Liver (tissue), 9 donors: Measurements from ENCODE around the gene TMEM63A. TPM values are rescaled to one million over a fixed set of nuclear protein-coding genes. Genes with fewer than 3 reads are reported as not detected.

Experiments
- DNase-seq: peaks from one replicate; pipeline ENCODE4 v3.0.0-alpha.2; 2017; ENCODE audit warnings: low spot score
- H3K27ac ChIP-seq, 2 donors: one replicate each; pipeline ENCODE4 v1.7.0; 2013; ENCODE audit warnings: inconsistent platforms in 2 of 2, low read length in 2 of 2, control low read depth in 1 of 2, low read depth in 1 of 2, mild to moderate bottlenecking in 1 of 2
- H3K27me3 ChIP-seq, 4 donors: one replicate each; pipeline versions ENCODE4 v1.6.1 to v1.7.0; 2013; ENCODE audit warnings: low read length in 3 of 4, inconsistent platforms in 1 of 4, mild to moderate bottlenecking in 1 of 4, moderate library complexity in 1 of 4; ENCODE audit not compliant: control insufficient read depth in 4 of 4, insufficient read depth in 4 of 4
- H3K36me3 ChIP-seq, 4 donors: one replicate each; pipeline versions ENCODE4 v1.6.1 to v1.7.0; 2013; ENCODE audit warnings: low read length in 3 of 4, mild to moderate bottlenecking in 3 of 4, low read depth in 1 of 4, moderate library complexity in 1 of 4; ENCODE audit not compliant: control insufficient read depth in 4 of 4, insufficient read depth in 3 of 4
- H3K4me1 ChIP-seq, 4 donors: one replicate each; pipeline versions ENCODE4 v1.6.1 to v1.7.0; 2013; ENCODE audit warnings: low read length in 3 of 4, mild to moderate bottlenecking in 3 of 4, moderate library complexity in 1 of 4; ENCODE audit not compliant: control insufficient read depth in 4 of 4, insufficient read depth in 4 of 4
- H3K4me3 ChIP-seq, 3 donors: one replicate each; pipeline versions ENCODE4 v1.6.1 to v1.7.0; 2013; ENCODE audit warnings: low read length in 3 of 3, control low read depth in 1 of 3, low read depth in 1 of 3, mild to moderate bottlenecking in 1 of 3
- H3K9ac ChIP-seq, 2 donors: one replicate each; pipeline ENCODE4 v1.7.0; 2013; ENCODE audit warnings: low read length in 2 of 2, mild to moderate bottlenecking in 2 of 2, moderate library complexity in 2 of 2, control low read depth in 1 of 2, low read depth in 1 of 2
- H3K9me3 ChIP-seq, 4 donors: one replicate each; pipeline versions ENCODE4 v1.6.1 to v1.7.0; 2013; ENCODE audit warnings: low read length in 3 of 4; ENCODE audit not compliant: control insufficient read depth in 4 of 4
- ATF3 ChIP-seq: IDR thresholded peaks from 2 replicates; pipeline ENCODE4 v1.6.1; 2016; ENCODE audit warnings: antibody characterized with exemption
- CTCF ChIP-seq: fragments of 150-350 bp; IDR thresholded peaks from 2 replicates; pipeline ENCODE4 v1.5.1; 2017; ENCODE audit warnings: improper control_type of control experiment, low read depth, low read length; ENCODE audit not compliant: missing input control
- EGR1 ChIP-seq, 2 donors: IDR thresholded peaks; 2 replicates each; pipeline ENCODE4 v1.6.1; 2016 to 2018; ENCODE audit warnings: antibody characterized with exemption in 2 of 2, low read depth in 2 of 2
- FOXA1 ChIP-seq: IDR thresholded peaks from 2 replicates; pipeline ENCODE4 v1.6.1; 2016; ENCODE audit warnings: antibody characterized with exemption
- FOXA2 ChIP-seq: IDR thresholded peaks from 2 replicates; pipeline ENCODE4 v1.6.1; 2016; ENCODE audit warnings: antibody characterized with exemption
- GABPA ChIP-seq, 2 donors: IDR thresholded peaks in 1 of 2; conservative IDR thresholded peaks in 1 of 2; 2 replicates each; pipeline ENCODE4 v1.6.1; 2016; ENCODE audit warnings: antibody characterized with exemption in 2 of 2, mild to moderate bottlenecking in 1 of 2, moderate library complexity in 1 of 2
- HNF4A ChIP-seq, 2 donors: conservative IDR thresholded peaks; 2 replicates each; pipeline ENCODE4 v1.6.1; 2016; ENCODE audit warnings: antibody characterized with exemption in 2 of 2, mild to moderate bottlenecking in 2 of 2
- HNF4G ChIP-seq: IDR thresholded peaks from 2 replicates; pipeline ENCODE4 v1.6.1; 2016; ENCODE audit warnings: antibody characterized with exemption
- JUND ChIP-seq, 2 donors: IDR thresholded peaks; 2 replicates each; pipeline ENCODE4 v1.6.1; 2016; ENCODE audit warnings: antibody characterized with exemption in 2 of 2
- MAX ChIP-seq: IDR thresholded peaks from 2 replicates; pipeline ENCODE4 v1.6.1; 2016; ENCODE audit warnings: antibody characterized with exemption
- RAD21 ChIP-seq, 2 donors: IDR thresholded peaks; 2 replicates each; pipeline ENCODE4 v1.6.1; 2016; ENCODE audit warnings: antibody characterized with exemption in 2 of 2, mild to moderate bottlenecking in 2 of 2
- REST ChIP-seq: IDR thresholded peaks from 2 replicates; pipeline ENCODE4 v1.6.1; 2016; ENCODE audit warnings: antibody characterized with exemption, mild to moderate bottlenecking
- RXRA ChIP-seq, 2 donors: IDR thresholded peaks; 2 replicates each; pipeline ENCODE4 v1.6.1; 2017 to 2018; ENCODE audit warnings: antibody characterized with exemption in 2 of 2, mild to moderate bottlenecking in 1 of 2
- SP1 ChIP-seq: IDR thresholded peaks from 2 replicates; pipeline ENCODE4 v1.6.1; 2018; ENCODE audit warnings: antibody characterized with exemption, mild to moderate bottlenecking
- TAF1 ChIP-seq: conservative IDR thresholded peaks from 2 replicates; pipeline ENCODE4 v1.6.1; 2016; ENCODE audit warnings: antibody characterized with exemption, mild to moderate bottlenecking
- ZBTB33 ChIP-seq: IDR thresholded peaks from 2 replicates; pipeline ENCODE4 v1.6.1; 2016; ENCODE audit warnings: antibody characterized with exemption
- WGBS: extraction: QIAGEN DNeasy Blood & Tissue Kit; methylation state at CpG from one replicate; pipeline ENCODE4 v1.1.7; 2013; 5-methylcytosine and 5-hydroxymethylcytosine counted together
- polyA plus RNA-seq, 2 donors: library from polyadenylated mRNA; stranded (reverse) in 1 of 2; unstranded in 1 of 2; fragments of 200-250 nt in 1 of 2; fragments of >200 nt in 1 of 2; fragmentation: Nextera tagmentation in 1 of 2; extraction: Ambion mirVana in 1 of 2; gene quantifications; one replicate each; pipeline versions ENCODE4 v1.2.1 to v1.2.3, GENCODE V29; 2013 to 2015
- total RNA-seq, 2 donors: library from RNA; depleted of rRNA; stranded (reverse); fragments of >200 nt; gene quantifications; one replicate each; pipeline ENCODE4 v1.2.3, GENCODE V29; 2014
- donor health status: healthy.
- donor health status: healthy.
- donor health status: healthy.
- donor health status: healthy.
- donor health status: healthy.

The TMEM63A gene
- total and polyA plus RNA-seq, 4 donors: 9.6 to 54.0 (median 11.6) TPM

GRCh38 chr1:225917536-225917935, 35.4 kb upstream of the TMEM63A start:
- H3K27ac ChIP-seq: no peak overlapping the region
- WGBS: 96% methylated on average over 5 of the region's 5 CpGs
- no peak overlapping the region for H3K4me3 ChIP-seq
- H3K36me3 ChIP-seq: peaks cover 0 to 28% (median 12%) of the 10 kb centered on the region in 4 donors
- TF ChIP-seq ATF3: no peak
- no peak for TF ChIP-seq TAF1
- TF ChIP-seq FOXA2: no peak
- no peak for TF ChIP-seq GABPA (IDR thresholded peaks at IDR 0.05 in 1 of 2, conservative IDR thresholded peaks at IDR 0.05 in 1 of 2)
- no peak for TF ChIP-seq HNF4G
- no peak for TF ChIP-seq EGR1 (IDR thresholded peaks at IDR 0.05; ENCODE audit: low read depth in 2 of 2)
- no peak for TF ChIP-seq MAX
- no peak for TF ChIP-seq HNF4A (conservative IDR thresholded peaks at IDR 0.05)
- TF ChIP-seq REST: no peak
- no peak for TF ChIP-seq RAD21 (IDR thresholded peaks at IDR 0.05)
- no peak for TF ChIP-seq RXRA (IDR thresholded peaks at IDR 0.05)
- TF ChIP-seq CTCF: no peak
- no peak for TF ChIP-seq SP1
- no peak for TF ChIP-seq ZBTB33
- TF ChIP-seq FOXA1: no peak
- DNase-seq: no peak
- no peaks in the 10 kb centered on the region for H3K9me3 ChIP-seq
- no peak overlapping the region for H3K9ac ChIP-seq
- no peaks in the 10 kb centered on the region for H3K27me3 ChIP-seq
- peaks cover 0 to 4% (median under 1%) of the 10 kb centered on the region in 4 donors for H3K4me1 ChIP-seq

GRCh38 chr1:225917101-225917500, 34.9 kb upstream of the TMEM63A start:
- H3K27ac ChIP-seq: no peak overlapping the region
- no peaks in the 10 kb centered on the region for H3K9me3 ChIP-seq
- H3K36me3 ChIP-seq: peaks cover 0 to 26% (median 12%) of the 10 kb centered on the region in 4 donors
- no peak for DNase-seq
- H3K4me1 ChIP-seq: peaks cover 0 to 2% (median under 1%) of the 10 kb centered on the region in 4 donors
- no peak overlapping the region for H3K9ac ChIP-seq
- H3K27me3 ChIP-seq: no peaks in the 10 kb centered on the region
- WGBS: 97% methylated on average over 3 of the region's 3 CpGs
- no peak overlapping the region for H3K4me3 ChIP-seq
- TF ChIP-seq GABPA (IDR thresholded peaks at IDR 0.05 in 1 of 2, conservative IDR thresholded peaks at IDR 0.05 in 1 of 2) (no peak), MAX (no peak), TAF1 (no peak), HNF4G (no peak), CTCF (no peak), RXRA (IDR thresholded peaks at IDR 0.05) (no peak), ATF3 (no peak), EGR1 (IDR thresholded peaks at IDR 0.05; ENCODE audit: low read depth in 2 of 2) (no peak), REST (no peak), JUND (IDR thresholded peaks at IDR 0.05) (no peak), RAD21 (IDR thresholded peaks at IDR 0.05) (no peak), FOXA2 (no peak)
